LNCAP (cell line): Measurements from ENCODE around the gene RMRP.

Experiments used
- CTCF ChIP-seq: fragments of 450-650 bp; IDR thresholded peaks from 2 replicates; pipeline ENCODE4 v1.5.1; 2017; ENCODE audit warnings: mild to moderate bottlenecking

The RMRP gene

GRCh38 chr9:35686222-35687203, 28.7 kb upstream of the RMRP start:
- TF ChIP-seq CTCF: no peak

- TF ChIP-seq CTCF: no peak
Measured at GRCh38 chr9:35685506-35685905, 27.7 kb upstream of the RMRP start.

- no peak for TF ChIP-seq CTCF
Measured at GRCh38 chr9:35684921-35685320, 27.1 kb upstream of the RMRP start.

GRCh38 chr9:35683323-35683722, 25.5 kb upstream of the RMRP start:
- TF ChIP-seq CTCF: no peak

GRCh38 chr9:35682520-35683315, 24.9 kb upstream of the RMRP start:
- no peak for TF ChIP-seq CTCF

GRCh38 chr9:35682051-35682450, 24.2 kb upstream of the RMRP start:
- no peak for TF ChIP-seq CTCF

GRCh38 chr9:35681341-35682002, 23.7 kb upstream of the RMRP start:
- no peak for TF ChIP-seq CTCF
